ENCODE results near the gene ASGR2.
"Not testable (repeated sequence)": the region's sequence is repeated elsewhere in the genome, so short reads cannot be mapped to it uniquely, and the experiment has no call there.

The ASGR2 gene

GRCh38 chr17:7097940-7098339, 16.7 kb downstream of the ASGR2 start:
- TF ChIP-seq CTCF (IDR thresholded peaks at IDR 0.05; ENCODE audit: low read depth, low read length), result no peak
- no peak overlapping the region for H3K4me3 ChIP-seq (replicated peaks in 1 of 2; ENCODE audit: low read depth in 2 of 2, low read length in 2 of 2)
- peak in 1 of 2 donors; percentile 18 for DNase-seq (ENCODE audit: low read depth in 2 of 2)

GRCh38 chr17:7095625-7096024, 19.0 kb downstream of the ASGR2 start:
- no peak for DNase-seq (ENCODE audit: low read depth in 2 of 2)
- no peak overlapping the region for H3K4me3 ChIP-seq (replicated peaks in 1 of 2; ENCODE audit: low read depth in 2 of 2, low read length in 2 of 2)
- TF ChIP-seq CTCF (IDR thresholded peaks at IDR 0.05; ENCODE audit: low read depth, low read length), result no peak

GRCh38 chr17:7094652-7095019, 20.0 kb downstream of the ASGR2 start:
- no peak for TF ChIP-seq CTCF (IDR thresholded peaks at IDR 0.05; ENCODE audit: low read depth, low read length)
- DNase-seq (ENCODE audit: low read depth in 2 of 2), result no peak
- no peak overlapping the region for H3K4me3 ChIP-seq (replicated peaks in 1 of 2; ENCODE audit: low read depth in 2 of 2, low read length in 2 of 2)

GRCh38 chr17:7091311-7092005, 23.2 kb downstream of the ASGR2 start:
- not testable (repeated sequence) for H3K4me3 ChIP-seq (replicated peaks in 1 of 2; ENCODE audit: low read depth in 2 of 2, low read length in 2 of 2); DNase-seq (ENCODE audit: low read depth in 2 of 2)

- not testable (repeated sequence) for DNase-seq (ENCODE audit: low read depth in 2 of 2); H3K4me3 ChIP-seq (replicated peaks in 1 of 2; ENCODE audit: low read depth in 2 of 2, low read length in 2 of 2)
Observed at GRCh38 chr17:7089570-7089969, 25.1 kb downstream of the ASGR2 start.

GRCh38 chr17:7088442-7088841, 26.2 kb downstream of the ASGR2 start:
- not testable (repeated sequence) for DNase-seq (ENCODE audit: low read depth in 2 of 2); H3K4me3 ChIP-seq (replicated peaks in 1 of 2; ENCODE audit: low read depth in 2 of 2, low read length in 2 of 2)

GRCh38 chr17:7084088-7084487, 30.5 kb downstream of the ASGR2 start:
- TF ChIP-seq CTCF (IDR thresholded peaks at IDR 0.05; ENCODE audit: low read depth, low read length), result no peak
- peak in 1 of 2 donors; percentile 44 for DNase-seq (ENCODE audit: low read depth in 2 of 2)
- no peak overlapping the region for H3K4me3 ChIP-seq (replicated peaks in 1 of 2; ENCODE audit: low read depth in 2 of 2, low read length in 2 of 2)

- no peak for TF ChIP-seq CTCF (IDR thresholded peaks at IDR 0.05; ENCODE audit: low read depth, low read length)
- H3K4me3 ChIP-seq (replicated peaks in 1 of 2; ENCODE audit: low read depth in 2 of 2, low read length in 2 of 2), result no peak overlapping the region
- peak in 1 of 2 donors; percentile 41 for DNase-seq (ENCODE audit: low read depth in 2 of 2)
Observed at GRCh38 chr17:7083592-7083991, 31.0 kb downstream of the ASGR2 start.
